Astrocyte of the spinal cord (primary cell): Measurements from ENCODE around the gene NTNG2.

ENCODE experiments used
- DNase-seq: peaks from one replicate; pipeline ENCODE4 v3.0.0; 2011; ENCODE audit warnings: low read depth, low spot score
- H3K4me3 ChIP-seq: 2 replicates; pipeline ENCODE4 v1.5.1; 2011; ENCODE audit warnings: low read depth, mild to moderate bottlenecking, low read length, moderate library complexity
- CTCF ChIP-seq: IDR thresholded peaks from 2 replicates; pipeline ENCODE4 v1.5.1; 2012; ENCODE audit warnings: low read depth, mild to moderate bottlenecking, low read length, inconsistent platforms
- in situ Hi-C: cut with HindIII; loops from 2 replicates; pipeline ENCODE4 v1.10.0; 2017; ENCODE audit warnings: low sequenced_read_pairs

NTNG2 gene

GRCh38 chr9:132236662-132237311 lies 74.9 kb downstream of the NTNG2 start:
- DNase-seq, result no peak
- H3K4me3 ChIP-seq, result no peak overlapping the region
- TF ChIP-seq CTCF, result no peak
- in situ Hi-C loops, result no loop called here

- in situ Hi-C loops, result no loop called here
- no peak overlapping the region for H3K4me3 ChIP-seq
- no peak for TF ChIP-seq CTCF
- no peak for DNase-seq
These were observed 75.6 kb downstream of the NTNG2 start for GRCh38 chr9:132237481-132237880.

- no peak for DNase-seq
- TF ChIP-seq CTCF, result no peak
- no peak overlapping the region for H3K4me3 ChIP-seq
- in situ Hi-C loops, result no loop called here
These were observed 76.4 kb downstream of the NTNG2 start for GRCh38 chr9:132238026-132238972.

DNA sequence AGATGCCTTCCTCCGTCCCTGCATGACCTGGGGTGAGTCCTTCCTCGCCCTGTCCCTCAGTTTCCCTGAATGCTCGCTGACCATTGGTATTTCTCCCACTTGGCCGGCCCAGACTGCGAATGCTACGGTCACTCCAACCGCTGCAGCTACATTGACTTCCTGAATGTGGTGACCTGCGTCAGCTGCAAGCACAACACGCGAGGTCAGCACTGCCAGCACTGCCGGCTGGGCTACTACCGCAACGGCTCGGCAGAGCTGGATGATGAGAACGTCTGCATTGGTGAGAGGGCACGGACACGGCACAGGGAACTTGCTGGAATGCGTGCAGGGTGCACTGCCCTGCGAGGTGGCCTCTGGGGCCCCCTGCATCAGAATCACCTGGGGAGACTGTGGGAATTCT lies 77.1 kb downstream of the NTNG2 start:
- no peak overlapping the region for H3K4me3 ChIP-seq
- TF ChIP-seq CTCF, result no peak
- DNase-seq, result no peak
- in situ Hi-C loops, result no loop called here

DNA sequence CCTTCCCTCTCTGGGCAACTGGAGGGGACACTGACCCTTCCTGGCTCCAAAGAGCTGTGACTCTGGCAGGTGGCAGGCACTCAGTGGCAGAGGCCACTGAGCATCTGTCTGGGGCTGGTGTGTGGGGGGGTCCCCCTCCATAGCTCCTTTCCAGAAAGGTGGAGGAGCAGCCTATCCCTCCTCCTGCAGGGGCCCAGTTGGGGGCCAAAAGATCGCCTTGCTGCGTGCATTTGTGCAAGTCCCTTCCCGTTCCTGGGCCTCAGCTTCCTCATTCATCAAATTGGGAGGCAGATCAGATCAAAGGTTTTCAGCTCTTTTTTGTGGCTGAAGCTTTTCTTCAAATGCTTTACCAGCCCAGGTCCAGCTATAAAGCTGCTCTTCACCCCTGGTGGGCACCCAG lies 77.7 kb downstream of the NTNG2 start:
- no peak overlapping the region for H3K4me3 ChIP-seq
- in situ Hi-C loops, result no loop called here
- no peak for DNase-seq
- no peak for TF ChIP-seq CTCF

DNA sequence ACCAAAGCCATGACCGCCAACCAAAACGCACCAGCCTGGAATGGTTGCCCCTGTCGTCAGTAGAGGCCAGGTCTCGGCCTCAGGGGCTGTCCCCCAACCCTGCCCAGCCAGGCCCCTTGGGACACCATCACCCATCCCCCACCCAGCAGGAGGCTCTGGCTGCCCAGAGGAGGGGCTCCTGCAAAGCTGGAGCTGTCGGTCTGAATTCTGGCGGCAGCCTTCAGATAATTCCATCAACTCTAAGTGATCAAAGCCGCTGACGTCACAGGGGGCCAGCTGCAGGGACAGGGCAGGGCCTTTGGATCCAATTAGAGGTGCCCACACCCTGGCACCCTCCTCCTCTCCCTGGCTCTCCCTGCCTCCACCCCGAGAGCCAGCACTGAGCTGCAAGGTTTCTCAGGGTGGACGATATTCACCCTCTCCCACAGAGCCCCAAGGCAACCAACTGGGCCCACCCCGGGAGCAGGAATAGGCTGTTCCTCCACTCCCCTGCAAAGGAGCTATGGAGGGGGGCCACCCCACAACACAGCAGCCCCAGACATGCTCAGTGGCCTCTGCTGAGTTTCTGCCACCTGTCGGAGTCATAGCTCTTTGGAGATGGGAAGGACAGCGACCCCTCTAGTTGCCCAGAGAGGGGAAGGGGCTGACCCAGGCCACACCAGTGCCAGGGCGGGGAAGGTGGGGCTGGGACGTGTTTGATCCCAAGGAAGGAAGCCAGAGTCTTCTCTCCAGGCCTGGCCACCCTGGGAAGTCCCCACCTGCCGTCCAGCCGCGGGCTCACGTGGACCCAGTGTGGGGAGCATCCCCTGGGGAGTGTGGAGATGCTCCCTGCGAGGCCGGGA lies 78.4 kb downstream of the NTNG2 start:
- no peak overlapping the region for H3K4me3 ChIP-seq
- TF ChIP-seq CTCF, result no peak
- no peak for DNase-seq
- in situ Hi-C loops, result no loop called here
